ENCODE measurements around the gene CACNB2.

The CACNB2 gene

DNA sequence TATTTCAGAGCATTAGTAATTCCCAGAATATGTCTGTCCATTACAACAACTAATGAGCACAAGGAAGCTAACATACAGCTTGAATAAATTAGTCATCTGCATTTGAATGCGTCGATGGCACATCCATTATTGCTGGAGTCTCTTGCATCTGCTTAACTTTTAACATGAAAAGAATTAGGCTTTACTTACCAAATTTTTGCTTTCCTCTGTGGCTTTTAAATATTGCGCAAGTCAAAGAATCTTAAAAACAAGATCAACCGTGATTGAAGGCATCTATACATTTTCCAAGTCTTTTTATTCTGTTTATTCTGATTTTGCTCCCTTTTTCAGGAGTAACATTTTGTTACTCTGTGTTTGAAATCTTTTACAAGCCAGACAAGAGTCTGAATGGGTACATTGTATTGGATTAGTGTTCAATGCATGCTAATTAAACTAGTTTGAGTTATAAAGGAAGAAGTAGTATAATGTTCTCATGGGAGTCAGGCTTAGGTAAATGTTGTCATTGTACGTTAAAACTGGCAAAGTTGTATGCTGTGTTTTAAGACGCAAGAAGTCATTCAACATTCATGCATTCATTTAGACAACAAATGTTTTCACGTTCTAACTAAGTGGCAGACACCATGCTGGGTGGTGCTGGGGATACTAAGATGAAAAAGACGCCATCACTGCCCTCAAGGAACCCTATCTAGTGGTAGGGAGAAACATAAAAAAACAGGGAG, 4.0 kb upstream of the CACNB2 start:
- ChIA-PET POLR2A (no interaction called here), CTCF (no interaction called here)
- TF ChIP-seq FOXM1 (IDR thresholded peaks at IDR 0.05; ENCODE audit: borderline replicate concordance) (no peak), SUZ12 (IDR thresholded peaks at IDR 0.05) (no peak), FOXK2 (IDR thresholded peaks at IDR 0.05) (no peak), BHLHE40 (IDR thresholded peaks at IDR 0.05; ENCODE audit: borderline replicate concordance) (no peak), FOXA1 (IDR thresholded peaks at IDR 0.05) (no peak), SP1 (IDR thresholded peaks at IDR 0.05) (no peak), L3MBTL2 (conservative IDR thresholded peaks at IDR 0.05) (no peak), HDGF (IDR thresholded peaks at IDR 0.05; ENCODE audit: borderline replicate concordance) (no peak), TARDBP (IDR thresholded peaks at IDR 0.05) (no peak), ELF4 (IDR thresholded peaks at IDR 0.05) (no peak), ARNT (IDR thresholded peaks at IDR 0.05) (no peak), LEF1 (IDR thresholded peaks at IDR 0.05; ENCODE audit: borderline replicate concordance) (no peak), ZNF384 (IDR thresholded peaks at IDR 0.05) (no peak), CTBP1 (IDR thresholded peaks at IDR 0.05; ENCODE audit: borderline replicate concordance) (no peak), NFRKB (IDR thresholded peaks at IDR 0.05) (no peak)
- TF ChIP-seq, protein P1, sequence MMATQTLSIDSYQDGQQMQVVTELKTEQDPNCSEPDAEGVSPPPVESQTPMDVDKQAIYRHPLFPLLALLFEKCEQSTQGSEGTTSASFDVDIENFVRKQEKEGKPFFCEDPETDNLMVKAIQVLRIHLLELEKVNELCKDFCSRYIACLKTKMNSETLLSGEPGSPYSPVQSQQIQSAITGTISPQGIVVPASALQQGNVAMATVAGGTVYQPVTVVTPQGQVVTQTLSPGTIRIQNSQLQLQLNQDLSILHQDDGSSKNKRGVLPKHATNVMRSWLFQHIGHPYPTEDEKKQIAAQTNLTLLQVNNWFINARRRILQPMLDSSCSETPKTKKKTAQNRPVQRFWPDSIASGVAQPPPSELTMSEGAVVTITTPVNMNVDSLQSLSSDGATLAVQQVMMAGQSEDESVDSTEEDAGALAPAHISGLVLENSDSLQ (IDR thresholded peaks at IDR 0.05) = no peak
- DNase-seq (ENCODE audit: extremely low spot score) = no peak

DNA sequence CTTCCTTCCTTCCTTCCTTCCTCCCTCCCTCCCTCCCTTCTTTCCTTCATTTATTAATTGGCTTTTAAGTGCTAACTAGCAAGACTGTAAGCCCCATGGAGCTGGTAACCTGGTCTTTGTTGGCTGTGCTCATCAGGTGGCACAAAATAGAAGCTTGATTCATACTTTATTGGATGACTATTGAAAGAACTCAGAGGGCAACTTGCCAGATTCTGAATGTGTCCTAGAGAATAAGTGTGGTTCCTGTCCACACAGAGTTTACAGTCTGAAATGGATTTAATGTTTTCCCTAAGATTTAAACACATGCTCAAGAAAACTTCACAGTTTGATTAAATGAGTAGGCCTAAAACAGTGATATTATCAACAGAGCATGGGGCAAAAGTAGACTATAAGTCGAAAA, 3.1 kb upstream of the CACNB2 start:
- ChIA-PET CTCF (no interaction called here), POLR2A (no interaction called here)
- TF ChIP-seq L3MBTL2 (conservative IDR thresholded peaks at IDR 0.05) = no peak
- TF ChIP-seq SUZ12 (IDR thresholded peaks at IDR 0.05) = no peak
- TF ChIP-seq ZNF384 (IDR thresholded peaks at IDR 0.05) = no peak
- TF ChIP-seq FOXM1 (IDR thresholded peaks at IDR 0.05; ENCODE audit: borderline replicate concordance) = no peak
- DNase-seq (ENCODE audit: extremely low spot score) = no peak

DNA sequence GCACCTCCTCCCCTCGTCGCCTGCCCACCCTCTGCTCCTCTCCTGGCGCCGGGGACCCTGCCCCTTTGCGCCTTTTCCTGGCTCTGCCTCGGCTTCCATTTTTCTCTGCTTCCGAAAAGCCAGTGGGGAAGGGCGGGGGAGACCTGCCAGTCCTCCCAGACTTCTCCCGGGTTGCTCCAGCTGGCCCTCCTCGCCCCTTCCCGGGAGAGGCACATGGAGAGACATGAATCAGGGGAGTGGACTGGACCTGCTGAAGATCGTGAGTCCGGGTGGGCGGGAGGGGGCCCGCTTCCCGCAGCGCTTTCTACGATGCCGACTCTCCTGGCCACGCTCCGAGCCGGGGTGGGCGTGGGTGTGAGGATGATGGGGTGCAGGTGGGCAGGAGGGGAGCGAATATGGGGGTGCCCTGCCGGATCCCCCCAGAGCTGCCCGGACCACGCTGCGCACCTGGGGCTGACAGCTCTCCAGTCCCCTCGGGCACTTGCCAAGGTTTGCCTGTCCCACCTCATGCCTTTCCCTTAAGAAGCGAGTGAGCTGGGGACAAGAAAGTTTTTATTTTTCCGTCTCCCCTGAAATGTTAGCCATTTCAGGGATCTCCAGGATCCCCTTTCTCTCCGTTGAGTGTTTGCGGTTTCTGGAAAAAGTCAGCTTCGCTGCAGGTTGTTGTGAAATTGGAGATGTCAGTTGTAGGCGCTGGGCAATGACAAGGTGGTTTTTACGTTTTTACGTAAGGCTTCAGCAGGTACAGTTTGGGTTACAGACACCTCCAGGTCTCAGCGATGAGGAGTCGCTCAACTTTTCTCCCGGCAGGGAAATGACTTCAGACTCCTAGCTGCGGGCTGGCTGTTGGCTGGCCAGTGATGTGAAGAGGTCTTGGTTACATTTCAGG, 977 bp downstream of the CACNB2 start:
- ChIA-PET POLR2A (no interaction called here), CTCF (no interaction called here)
- TF ChIP-seq HDGF (IDR thresholded peaks at IDR 0.05; ENCODE audit: borderline replicate concordance) (no peak), L3MBTL2 (conservative IDR thresholded peaks at IDR 0.05) (peak; percentile 77)
- peak; percentile 35 for DNase-seq (ENCODE audit: extremely low spot score)

DNA sequence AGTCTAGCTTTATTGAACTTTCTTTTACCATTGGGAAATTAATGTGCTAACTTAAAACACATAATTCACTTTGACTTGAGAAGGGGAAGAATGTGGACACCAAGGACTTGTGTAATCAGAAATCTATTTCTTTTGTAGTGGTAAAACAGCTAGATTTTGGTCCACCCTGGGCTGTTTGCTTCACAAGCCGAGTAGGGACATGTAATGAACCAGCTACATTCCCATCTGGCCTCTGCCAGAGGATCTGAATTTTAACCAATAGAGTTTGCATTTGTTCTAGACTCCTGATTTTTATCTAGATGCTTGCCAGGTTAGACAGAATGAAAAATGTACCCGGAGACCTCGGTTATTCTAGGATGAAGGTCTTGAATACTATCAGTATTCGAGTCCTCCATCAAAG, 1.9 kb downstream of the CACNB2 start:
- POLR2A ChIA-PET = no interaction called here
- no peak for TF ChIP-seq SUZ12 (IDR thresholded peaks at IDR 0.05)
- TF ChIP-seq NFRKB (IDR thresholded peaks at IDR 0.05) = no peak
- TF ChIP-seq BHLHE40 (IDR thresholded peaks at IDR 0.05; ENCODE audit: borderline replicate concordance) = no peak
- no peak for TF ChIP-seq FOXA1 (IDR thresholded peaks at IDR 0.05)
- no peak for TF ChIP-seq TARDBP (IDR thresholded peaks at IDR 0.05)
- TF ChIP-seq ELF4 (IDR thresholded peaks at IDR 0.05) = no peak
- TF ChIP-seq SP1 (IDR thresholded peaks at IDR 0.05) = no peak
- no peak for TF ChIP-seq L3MBTL2 (conservative IDR thresholded peaks at IDR 0.05)
- TF ChIP-seq ARNT (IDR thresholded peaks at IDR 0.05) = no peak
- no peak for TF ChIP-seq CTBP1 (IDR thresholded peaks at IDR 0.05; ENCODE audit: borderline replicate concordance)
- TF ChIP-seq, protein P1 (IDR thresholded peaks at IDR 0.05) = no peak
- no peak for TF ChIP-seq ZNF384 (IDR thresholded peaks at IDR 0.05)
- no peak for TF ChIP-seq FOXM1 (IDR thresholded peaks at IDR 0.05; ENCODE audit: borderline replicate concordance)
- CTCF ChIA-PET = no interaction called here
- DNase-seq (ENCODE audit: extremely low spot score) = no peak

DNA sequence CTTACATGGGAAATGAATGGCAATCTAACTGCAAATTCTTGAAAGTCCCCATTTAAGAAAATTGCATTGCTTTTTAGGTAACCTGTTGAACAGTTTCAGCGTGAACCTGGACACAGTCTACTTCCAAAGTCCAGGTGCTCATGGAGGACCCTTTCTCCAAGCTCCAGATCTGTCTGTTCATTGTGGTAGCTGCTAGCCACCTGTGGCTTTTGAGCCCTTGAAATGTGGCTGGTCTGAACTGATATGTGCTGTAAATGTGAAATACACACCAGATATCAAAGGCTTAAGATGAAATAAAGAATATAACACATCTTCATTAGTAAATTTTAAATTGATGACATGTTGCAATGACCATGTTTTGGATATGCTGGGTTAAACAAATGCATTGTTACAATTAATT, 4.2 kb downstream of the CACNB2 start:
- DNase-seq (ENCODE audit: extremely low spot score) = no peak
- POLR2A ChIA-PET = no interaction called here
- CTCF ChIA-PET = no interaction called here
- TF ChIP-seq ELF4 (IDR thresholded peaks at IDR 0.05) (no peak), FOXM1 (IDR thresholded peaks at IDR 0.05; ENCODE audit: borderline replicate concordance) (no peak)

DNA sequence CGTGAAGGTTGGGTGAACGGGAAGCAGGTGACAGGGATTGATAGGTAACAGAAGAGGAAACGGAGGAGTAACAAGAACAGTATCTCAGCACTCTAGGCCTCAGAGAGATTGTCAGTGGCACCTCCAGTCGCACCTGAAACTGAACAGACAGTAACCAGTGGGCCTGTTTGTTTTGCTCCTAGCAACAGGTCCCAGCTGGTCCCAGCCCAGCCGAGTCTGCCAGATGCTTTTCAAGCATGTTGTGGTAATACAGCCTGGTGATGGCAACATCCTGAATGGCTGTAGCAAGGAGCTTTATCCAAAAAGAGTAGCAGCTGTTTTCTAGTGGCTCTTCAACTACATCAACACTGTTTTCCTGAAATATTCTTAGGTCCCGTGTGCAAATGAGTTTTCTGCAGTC, 4.7 kb downstream of the CACNB2 start:
- ChIA-PET CTCF (no interaction called here), POLR2A (no interaction called here)
- DNase-seq (ENCODE audit: extremely low spot score) = no peak
- TF ChIP-seq SP1 (IDR thresholded peaks at IDR 0.05) (no peak), SUZ12 (IDR thresholded peaks at IDR 0.05) (no peak), L3MBTL2 (conservative IDR thresholded peaks at IDR 0.05) (no peak), LEF1 (IDR thresholded peaks at IDR 0.05; ENCODE audit: borderline replicate concordance) (no peak), ZNF384 (IDR thresholded peaks at IDR 0.05) (no peak), CTBP1 (IDR thresholded peaks at IDR 0.05; ENCODE audit: borderline replicate concordance) (no peak), BHLHE40 (IDR thresholded peaks at IDR 0.05; ENCODE audit: borderline replicate concordance) (no peak), TARDBP (IDR thresholded peaks at IDR 0.05) (no peak), FOXM1 (IDR thresholded peaks at IDR 0.05; ENCODE audit: borderline replicate concordance) (no peak)

DNA sequence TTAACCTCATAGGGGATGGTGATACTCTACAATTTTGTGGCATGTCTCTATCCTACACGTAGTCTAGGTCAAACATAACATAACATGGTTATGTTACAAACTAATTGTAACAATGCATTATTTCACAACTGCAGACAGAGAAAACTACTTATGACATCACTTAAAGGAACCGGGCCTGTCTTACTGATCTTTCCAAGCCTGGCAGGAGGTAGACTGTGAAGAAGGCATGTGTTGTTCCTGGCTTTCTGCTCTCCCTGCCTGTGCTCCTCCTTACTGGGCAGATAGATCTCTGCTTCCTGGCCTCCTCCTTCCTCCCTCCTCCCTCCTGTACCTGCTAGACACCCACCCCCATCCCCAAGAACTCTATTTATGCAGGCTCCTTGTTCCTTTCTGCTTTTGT, 5.4 kb downstream of the CACNB2 start:
- ChIA-PET CTCF (no interaction called here), POLR2A (no interaction called here)
- DNase-seq (ENCODE audit: extremely low spot score) = no peak
- TF ChIP-seq LEF1 (IDR thresholded peaks at IDR 0.05; ENCODE audit: borderline replicate concordance) = no peak
- TF ChIP-seq SUZ12 (IDR thresholded peaks at IDR 0.05) = no peak
- TF ChIP-seq FOXK2 (IDR thresholded peaks at IDR 0.05) = no peak
- TF ChIP-seq L3MBTL2 (conservative IDR thresholded peaks at IDR 0.05) = no peak
- TF ChIP-seq NFRKB (IDR thresholded peaks at IDR 0.05) = no peak
- no peak for TF ChIP-seq ZNF384 (IDR thresholded peaks at IDR 0.05)
- no peak for TF ChIP-seq BHLHE40 (IDR thresholded peaks at IDR 0.05; ENCODE audit: borderline replicate concordance)
- no peak for TF ChIP-seq FOXM1 (IDR thresholded peaks at IDR 0.05; ENCODE audit: borderline replicate concordance)
- no peak for TF ChIP-seq SP1 (IDR thresholded peaks at IDR 0.05)
